Measurements from ENCODE around the gene B4GALT6. TPM values are rescaled to one million over a fixed set of nuclear protein-coding genes. Genes with fewer than 3 reads are reported as not detected.

The B4GALT6 gene
- total RNA-seq, 2 donors from 2014 or later, result 2.8 to 5.0 TPM

DNA sequence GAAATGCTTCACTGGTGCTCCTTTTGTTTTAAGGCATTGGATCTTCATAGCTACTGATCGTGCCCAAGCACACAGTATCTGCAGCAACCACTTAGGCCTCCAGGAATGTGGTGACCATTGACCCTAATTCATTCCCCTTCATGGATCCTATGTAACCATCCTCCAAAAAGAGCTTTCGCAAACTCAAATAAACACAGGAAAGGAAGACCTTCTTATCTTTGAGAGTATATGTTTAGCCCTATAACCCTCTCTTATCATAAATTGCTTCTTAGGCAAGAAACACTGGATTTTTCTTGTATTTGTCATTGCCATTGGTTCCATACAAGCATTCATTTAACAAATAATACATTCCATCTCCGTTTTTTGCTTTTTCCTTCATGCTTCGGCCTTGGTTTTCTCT, 96.9 kb downstream of the B4GALT6 start:
- Mint-ChIP-seq H3K27me3 (ENCODE audit: low read depth) (peaks cover 9% of the 10 kb centered on the region), H3K4me3 (no peak overlapping the region), H3K36me3 (ENCODE audit: insufficient read depth in 2 of 2) (no peaks in the 10 kb centered on the region), H3K4me1 (ENCODE audit: low read depth) (no peaks in the 10 kb centered on the region), H3K27ac (no peak overlapping the region), H3K9me3 (no peaks in the 10 kb centered on the region)
- ATAC-seq (replicated peaks in 1 of 2), result no peak
- DNase-seq, result no peak

DNA sequence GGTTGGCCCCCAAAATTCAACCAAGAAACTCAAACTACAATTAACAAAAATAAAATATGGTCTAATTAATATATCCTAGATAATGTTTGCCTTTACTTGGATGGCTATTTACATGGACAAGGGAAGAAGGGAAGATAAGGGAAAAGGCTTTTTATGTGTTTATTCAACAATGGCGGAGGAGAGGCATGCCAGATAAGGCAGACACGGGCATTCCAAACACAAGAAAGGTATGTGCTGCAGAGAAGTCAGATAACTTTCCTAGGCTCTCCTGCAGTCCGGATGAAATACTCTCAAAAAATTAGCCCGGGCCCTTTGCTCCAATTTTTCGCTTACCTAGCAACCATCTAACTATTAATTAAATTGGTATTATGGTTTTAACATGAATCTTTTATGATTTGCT, 97.8 kb downstream of the B4GALT6 start:
- H3K4me1 Mint-ChIP-seq (ENCODE audit: low read depth), result no peaks in the 10 kb centered on the region
- H3K4me3 Mint-ChIP-seq, result no peak overlapping the region
- no peaks in the 10 kb centered on the region for H3K36me3 Mint-ChIP-seq (ENCODE audit: insufficient read depth in 2 of 2)
- H3K27me3 Mint-ChIP-seq (ENCODE audit: low read depth), result peaks cover 9% of the 10 kb centered on the region
- ATAC-seq (replicated peaks in 1 of 2) (no peak), DNase-seq (no peak)
- no peak overlapping the region for H3K27ac Mint-ChIP-seq
- H3K9me3 Mint-ChIP-seq, result no peaks in the 10 kb centered on the region

GRCh38 chr18:31585991-31586390, 98.4 kb downstream of the B4GALT6 start:
- H3K9me3 Mint-ChIP-seq, result no peaks in the 10 kb centered on the region
- H3K4me3 Mint-ChIP-seq, result no peak overlapping the region
- no peak overlapping the region for H3K27ac Mint-ChIP-seq
- ATAC-seq (replicated peaks in 1 of 2) (no peak), DNase-seq (no peak)
- H3K4me1 Mint-ChIP-seq (ENCODE audit: low read depth), result no peaks in the 10 kb centered on the region
- H3K27me3 Mint-ChIP-seq (ENCODE audit: low read depth), result peaks cover 9% of the 10 kb centered on the region
- no peaks in the 10 kb centered on the region for H3K36me3 Mint-ChIP-seq (ENCODE audit: insufficient read depth in 2 of 2)

- H3K4me1 Mint-ChIP-seq (ENCODE audit: low read depth), result no peaks in the 10 kb centered on the region
- DNase-seq (no peak), ATAC-seq (replicated peaks in 1 of 2) (no peak)
- no peak overlapping the region for H3K4me3 Mint-ChIP-seq
- no peaks in the 10 kb centered on the region for H3K36me3 Mint-ChIP-seq (ENCODE audit: insufficient read depth in 2 of 2)
- no peak overlapping the region for H3K27ac Mint-ChIP-seq
- no peaks in the 10 kb centered on the region for H3K9me3 Mint-ChIP-seq
- no peaks in the 10 kb centered on the region for H3K27me3 Mint-ChIP-seq (ENCODE audit: low read depth)
These were observed 101.1 kb downstream of the B4GALT6 start for GRCh38 chr18:31583185-31583854.

DNA sequence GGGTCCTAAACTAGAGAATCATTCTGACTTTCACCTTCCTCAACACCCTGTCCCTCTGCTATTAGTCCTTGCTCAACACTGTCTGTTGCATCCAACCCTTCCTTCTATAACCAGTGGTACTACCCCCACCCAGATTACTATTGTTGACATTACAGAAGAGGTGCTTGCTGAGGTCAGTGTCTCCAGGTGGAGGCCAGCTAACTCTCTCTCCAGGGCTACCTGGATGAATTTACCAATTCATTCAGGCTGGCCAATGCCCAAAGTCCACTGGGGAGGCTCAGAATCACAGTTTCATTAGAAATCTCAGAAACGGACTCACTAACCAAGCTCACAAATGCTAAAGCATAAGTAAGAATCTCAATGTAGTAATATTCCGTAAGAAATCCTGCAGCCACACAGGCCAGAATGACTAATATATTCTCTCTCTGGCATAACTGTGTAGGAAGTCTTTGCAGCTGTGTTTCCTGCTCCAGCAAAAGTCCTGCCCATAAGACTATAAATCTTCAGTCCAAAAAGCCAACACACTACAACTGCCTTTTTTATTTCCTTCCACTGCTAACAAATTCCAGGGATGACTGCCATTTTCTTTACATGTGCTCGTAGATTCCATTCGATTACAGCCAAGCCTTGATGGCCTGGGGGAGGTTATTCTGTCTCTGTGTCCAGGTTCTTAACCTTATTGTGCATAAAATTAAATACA, 102.7 kb downstream of the B4GALT6 start:
- no peaks in the 10 kb centered on the region for H3K9me3 Mint-ChIP-seq
- H3K4me3 Mint-ChIP-seq, result no peak overlapping the region
- H3K36me3 Mint-ChIP-seq (ENCODE audit: insufficient read depth in 2 of 2), result no peaks in the 10 kb centered on the region
- ATAC-seq (replicated peaks in 1 of 2) (no peak), DNase-seq (no peak)
- H3K27ac Mint-ChIP-seq, result no peak overlapping the region
- no peaks in the 10 kb centered on the region for H3K27me3 Mint-ChIP-seq (ENCODE audit: low read depth)
- H3K4me1 Mint-ChIP-seq (ENCODE audit: low read depth), result no peaks in the 10 kb centered on the region

DNA sequence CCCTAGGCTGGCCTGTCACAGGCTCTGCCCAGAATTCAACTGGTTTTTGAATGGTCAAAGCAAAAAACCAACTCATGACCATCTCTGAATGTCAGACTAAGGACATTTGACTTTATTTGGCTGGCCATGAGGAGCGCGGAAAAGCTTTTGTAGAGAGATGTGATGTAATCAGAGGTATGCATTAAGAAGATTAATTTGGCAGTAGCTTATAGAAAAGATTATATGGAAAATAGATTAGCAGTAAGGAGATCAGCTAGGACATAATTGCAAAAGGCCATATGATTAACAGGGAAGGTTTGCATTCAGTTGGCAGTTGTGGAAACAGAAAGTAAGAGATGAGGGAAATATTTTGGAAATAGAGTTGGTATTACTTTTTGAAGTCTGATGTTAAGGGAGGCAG, 105.0 kb downstream of the B4GALT6 start:
- Mint-ChIP-seq H3K27ac (no peak overlapping the region), H3K36me3 (ENCODE audit: insufficient read depth in 2 of 2) (no peaks in the 10 kb centered on the region), H3K27me3 (ENCODE audit: low read depth) (no peaks in the 10 kb centered on the region), H3K4me1 (ENCODE audit: low read depth) (no peaks in the 10 kb centered on the region), H3K9me3 (no peaks in the 10 kb centered on the region), H3K4me3 (no peak overlapping the region)
- ATAC-seq (replicated peaks in 1 of 2), result no peak
- no peak for DNase-seq

- no peak for ATAC-seq (replicated peaks in 1 of 2)
- no peaks in the 10 kb centered on the region for H3K4me1 Mint-ChIP-seq (ENCODE audit: low read depth)
- no peak for DNase-seq
- no peaks in the 10 kb centered on the region for H3K9me3 Mint-ChIP-seq
- no peak overlapping the region for H3K4me3 Mint-ChIP-seq
- no peak overlapping the region for H3K27ac Mint-ChIP-seq
- no peaks in the 10 kb centered on the region for H3K36me3 Mint-ChIP-seq (ENCODE audit: insufficient read depth in 2 of 2)
- no peaks in the 10 kb centered on the region for H3K27me3 Mint-ChIP-seq (ENCODE audit: low read depth)
These were observed 106.3 kb downstream of the B4GALT6 start for GRCh38 chr18:31578126-31578525.

GRCh38 chr18:31577195-31577594, 107.2 kb downstream of the B4GALT6 start:
- H3K27ac Mint-ChIP-seq, result no peak overlapping the region
- no peak overlapping the region for H3K4me3 Mint-ChIP-seq
- no peak for ATAC-seq (replicated peaks in 1 of 2)
- H3K9me3 Mint-ChIP-seq, result no peaks in the 10 kb centered on the region
- H3K36me3 Mint-ChIP-seq (ENCODE audit: insufficient read depth in 2 of 2), result no peaks in the 10 kb centered on the region
- DNase-seq, result no peak
- no peaks in the 10 kb centered on the region for H3K4me1 Mint-ChIP-seq (ENCODE audit: low read depth)
- H3K27me3 Mint-ChIP-seq (ENCODE audit: low read depth), result no peaks in the 10 kb centered on the region

DNA sequence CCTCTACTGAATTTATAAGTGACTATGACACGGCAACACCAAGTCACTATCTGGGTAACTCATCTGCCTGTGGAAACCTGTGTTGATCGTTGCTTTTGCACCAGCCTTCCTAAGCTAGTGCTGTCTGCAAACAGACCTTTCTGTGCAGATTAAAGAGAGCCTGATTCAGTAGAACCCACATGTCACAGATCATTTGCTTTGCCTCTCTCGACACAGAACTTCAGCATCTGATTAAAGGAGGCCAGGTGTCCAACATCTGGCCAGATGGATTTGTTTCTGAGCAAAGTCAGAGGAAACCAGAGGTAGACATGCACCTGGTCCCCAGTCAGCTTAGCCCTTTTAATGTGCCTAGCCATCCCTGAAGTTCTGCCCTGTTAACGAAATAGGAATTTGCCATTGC, 107.7 kb downstream of the B4GALT6 start:
- H3K36me3 Mint-ChIP-seq (ENCODE audit: insufficient read depth in 2 of 2), result no peaks in the 10 kb centered on the region
- no peaks in the 10 kb centered on the region for H3K27me3 Mint-ChIP-seq (ENCODE audit: low read depth)
- no peak overlapping the region for H3K27ac Mint-ChIP-seq
- DNase-seq (no peak), ATAC-seq (replicated peaks in 1 of 2) (no peak)
- H3K9me3 Mint-ChIP-seq, result no peaks in the 10 kb centered on the region
- H3K4me1 Mint-ChIP-seq (ENCODE audit: low read depth), result no peaks in the 10 kb centered on the region
- H3K4me3 Mint-ChIP-seq, result no peak overlapping the region

DNA sequence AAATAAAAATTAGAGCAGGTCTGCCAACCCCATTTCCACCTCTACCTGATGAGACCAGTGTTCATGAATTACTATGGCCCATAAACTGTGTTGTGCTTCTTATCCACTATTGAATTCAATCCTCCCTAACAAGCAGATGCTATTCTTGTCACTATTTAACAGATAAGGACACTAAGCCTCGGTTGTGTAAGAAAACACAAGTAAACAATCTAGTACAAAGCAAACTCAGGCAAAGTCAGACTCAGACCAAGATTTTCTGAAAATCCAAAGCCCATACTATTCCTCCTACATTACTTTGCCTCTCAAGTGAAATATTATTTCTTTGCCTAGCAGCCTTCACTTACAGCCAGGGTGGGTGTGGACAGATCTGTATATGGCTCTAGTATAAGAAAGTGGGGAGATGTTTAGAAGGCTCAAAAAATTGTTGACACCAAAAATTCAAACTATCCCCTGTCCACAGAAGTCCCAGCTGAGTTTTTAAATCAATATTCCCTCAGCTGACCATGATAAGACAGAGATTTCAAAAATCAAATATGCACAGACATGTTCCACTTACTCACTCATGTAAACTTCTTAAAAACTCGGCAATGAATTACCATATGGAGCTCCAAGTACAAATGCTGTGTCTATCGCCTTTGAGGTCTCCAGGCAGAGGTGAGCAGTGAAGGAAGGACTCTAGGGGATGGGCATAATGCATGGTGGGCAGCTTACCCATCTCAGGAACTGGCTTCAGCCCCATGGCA, 108.7 kb downstream of the B4GALT6 start:
- H3K36me3 Mint-ChIP-seq (ENCODE audit: insufficient read depth in 2 of 2), result no peaks in the 10 kb centered on the region
- no peaks in the 10 kb centered on the region for H3K4me1 Mint-ChIP-seq (ENCODE audit: low read depth)
- no peaks in the 10 kb centered on the region for H3K9me3 Mint-ChIP-seq
- no peak for DNase-seq
- no peak overlapping the region for H3K27ac Mint-ChIP-seq
- H3K4me3 Mint-ChIP-seq, result no peak overlapping the region
- no peaks in the 10 kb centered on the region for H3K27me3 Mint-ChIP-seq (ENCODE audit: low read depth)
- no peak for ATAC-seq (replicated peaks in 1 of 2)

DNA sequence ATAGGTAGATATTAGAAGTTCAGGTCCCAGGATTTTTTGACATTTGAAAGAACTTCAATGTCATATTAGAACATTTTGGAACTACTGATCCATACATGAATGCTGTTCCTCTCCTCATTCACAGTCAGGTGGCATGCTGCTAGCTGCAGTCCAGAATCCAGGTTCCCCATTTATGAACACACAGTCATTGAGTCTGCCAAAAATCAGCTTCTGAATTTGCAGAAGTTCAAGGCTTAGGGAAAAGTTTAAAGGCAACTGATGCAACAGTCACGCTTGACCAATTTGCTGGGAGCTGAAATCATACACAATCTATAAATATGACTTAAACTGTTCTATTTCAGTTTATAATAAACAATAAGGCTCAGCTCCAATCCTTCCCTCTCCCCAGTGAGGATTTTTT, 110.0 kb downstream of the B4GALT6 start:
- no peak for DNase-seq
- Mint-ChIP-seq H3K4me1 (ENCODE audit: low read depth) (no peaks in the 10 kb centered on the region), H3K27me3 (ENCODE audit: low read depth) (no peaks in the 10 kb centered on the region), H3K36me3 (ENCODE audit: insufficient read depth in 2 of 2) (no peaks in the 10 kb centered on the region), H3K9me3 (no peaks in the 10 kb centered on the region), H3K4me3 (no peak overlapping the region), H3K27ac (no peak overlapping the region)
- ATAC-seq (replicated peaks in 1 of 2), result no peak
